ENCODE measurements around the gene RPS23. TPM values are rescaled to one million over a fixed set of nuclear protein-coding genes. Genes with fewer than 3 reads are reported as not detected.

The RPS23 gene
- total RNA-seq, 4 donors from 2014 or later: 2,255 to 4,084 (median 2,405) TPM

- DNase-seq: no peak
- peak; percentile 20 to 32 (median 26) for TF ChIP-seq CTCF (IDR thresholded peaks at IDR 0.05)
- TF ChIP-seq POLR2A (IDR thresholded peaks at IDR 0.05): no peak
- intact Hi-C loops (cut with DNase I; ENCODE audit: low total_unique reads): no loop called here
- Histone ChIP-seq H3K36me3 (no peaks in the 10 kb centered on the region), H3K4me3 (no peak overlapping the region), H3K4me1 (no peaks in the 10 kb centered on the region), H3K27me3 (no peaks in the 10 kb centered on the region), H3K27ac (no peak overlapping the region), H3K9me3 (no peaks in the 10 kb centered on the region)
Measured at GRCh38 chr5:82259172-82259800, 18.9 kb downstream of the RPS23 start.

GRCh38 chr5:82257729-82258128, 20.4 kb downstream of the RPS23 start:
- Histone ChIP-seq H3K9me3 (no peaks in the 10 kb centered on the region), H3K36me3 (no peaks in the 10 kb centered on the region), H3K4me1 (no peaks in the 10 kb centered on the region), H3K27me3 (no peaks in the 10 kb centered on the region), H3K4me3 (no peak overlapping the region), H3K27ac (no peak overlapping the region)
- no peak for TF ChIP-seq CTCF (IDR thresholded peaks at IDR 0.05)
- intact Hi-C loops (cut with DNase I; ENCODE audit: low total_unique reads): no loop called here
- DNase-seq: no peak

GRCh38 chr5:82257247-82257646, 20.9 kb downstream of the RPS23 start:
- H3K36me3 ChIP-seq: no peaks in the 10 kb centered on the region
- no peaks in the 10 kb centered on the region for H3K9me3 ChIP-seq
- H3K27ac ChIP-seq: no peak overlapping the region
- DNase-seq: no peak
- TF ChIP-seq CTCF (IDR thresholded peaks at IDR 0.05) (no peak), POLR2A (IDR thresholded peaks at IDR 0.05) (no peak)
- intact Hi-C loops (cut with DNase I; ENCODE audit: low total_unique reads): no loop called here
- H3K4me3 ChIP-seq: no peak overlapping the region
- no peaks in the 10 kb centered on the region for H3K4me1 ChIP-seq
- H3K27me3 ChIP-seq: no peaks in the 10 kb centered on the region

- intact Hi-C loops (cut with DNase I; ENCODE audit: low total_unique reads): no loop called here
- DNase-seq: no peak
Measured at GRCh38 chr5:82255844-82256243, 22.3 kb downstream of the RPS23 start.

GRCh38 chr5:82252744-82253143, 25.4 kb downstream of the RPS23 start:
- Histone ChIP-seq H3K9me3 (peaks cover 0 to under 1% of the 10 kb centered on the region in 2 donors), H3K4me3 (no peak overlapping the region), H3K36me3 (no peaks in the 10 kb centered on the region), H3K27ac (no peak overlapping the region), H3K4me1 (no peaks in the 10 kb centered on the region), H3K27me3 (no peaks in the 10 kb centered on the region)
- TF ChIP-seq CTCF (IDR thresholded peaks at IDR 0.05): no peak
- TF ChIP-seq POLR2A (IDR thresholded peaks at IDR 0.05): no peak
- intact Hi-C loops (cut with DNase I; ENCODE audit: low total_unique reads): no loop called here
- DNase-seq: no peak

More at GRCh38 chr5:82255844-82256243, 22.3 kb downstream of the RPS23 start:
- no peak for TF ChIP-seq POLR2A (IDR thresholded peaks at IDR 0.05)
- TF ChIP-seq CTCF (IDR thresholded peaks at IDR 0.05): no peak
- Histone ChIP-seq H3K36me3 (no peaks in the 10 kb centered on the region), H3K27me3 (no peaks in the 10 kb centered on the region), H3K4me1 (no peaks in the 10 kb centered on the region), H3K27ac (no peak overlapping the region), H3K4me3 (no peak overlapping the region), H3K9me3 (no peaks in the 10 kb centered on the region)

Measured in uterus (tissue), 4 donors.